Liver (tissue), 3 donors: Measurements from ENCODE around the gene ABCB6.
A peak's percentile ranks its signal among the peaks of the same experiment; 100 is the strongest.

Experiments used
- CTCF ChIP-seq: fragments of 150-350 bp; IDR thresholded peaks from 2 replicates; pipeline ENCODE4 v1.5.1; 2017; ENCODE audit warnings: improper control_type of control experiment, low read depth, low read length; ENCODE audit not compliant: missing input control
- GABPA ChIP-seq, 2 donors: IDR thresholded peaks in 1 of 2; conservative IDR thresholded peaks in 1 of 2; 2 replicates each; pipeline ENCODE4 v1.6.1; 2016; ENCODE audit warnings: antibody characterized with exemption in 2 of 2, mild to moderate bottlenecking in 1 of 2, moderate library complexity in 1 of 2
- JUND ChIP-seq, 2 donors: IDR thresholded peaks; 2 replicates each; pipeline ENCODE4 v1.6.1; 2016; ENCODE audit warnings: antibody characterized with exemption in 2 of 2
- TAF1 ChIP-seq: conservative IDR thresholded peaks from 2 replicates; pipeline ENCODE4 v1.6.1; 2016; ENCODE audit warnings: antibody characterized with exemption, mild to moderate bottlenecking
- ZBTB33 ChIP-seq: IDR thresholded peaks from 2 replicates; pipeline ENCODE4 v1.6.1; 2016; ENCODE audit warnings: antibody characterized with exemption
- TF ChIP-seq, protein P1 (sequence below): IDR thresholded peaks from 2 replicates; pipeline ENCODE4 v1.6.1; 2016; ENCODE audit warnings: antibody characterized with exemption, mild to moderate bottlenecking
- donor health status: healthy.
- donor health status: healthy.

GRCh38 chr2:219245148-219245898 lies 26.6 kb upstream of the ABCB6 start, which contains the start of the genes GLB1L and STK16:
- TF ChIP-seq CTCF (no peak), TAF1 (no peak), GABPA (IDR thresholded peaks at IDR 0.05 in 1 of 2, conservative IDR thresholded peaks at IDR 0.05 in 1 of 2) (peak; percentile 75 to 94), ZBTB33 (peak; percentile 63), JUND (IDR thresholded peaks at IDR 0.05) (no peak)
- TF ChIP-seq, protein P1, sequence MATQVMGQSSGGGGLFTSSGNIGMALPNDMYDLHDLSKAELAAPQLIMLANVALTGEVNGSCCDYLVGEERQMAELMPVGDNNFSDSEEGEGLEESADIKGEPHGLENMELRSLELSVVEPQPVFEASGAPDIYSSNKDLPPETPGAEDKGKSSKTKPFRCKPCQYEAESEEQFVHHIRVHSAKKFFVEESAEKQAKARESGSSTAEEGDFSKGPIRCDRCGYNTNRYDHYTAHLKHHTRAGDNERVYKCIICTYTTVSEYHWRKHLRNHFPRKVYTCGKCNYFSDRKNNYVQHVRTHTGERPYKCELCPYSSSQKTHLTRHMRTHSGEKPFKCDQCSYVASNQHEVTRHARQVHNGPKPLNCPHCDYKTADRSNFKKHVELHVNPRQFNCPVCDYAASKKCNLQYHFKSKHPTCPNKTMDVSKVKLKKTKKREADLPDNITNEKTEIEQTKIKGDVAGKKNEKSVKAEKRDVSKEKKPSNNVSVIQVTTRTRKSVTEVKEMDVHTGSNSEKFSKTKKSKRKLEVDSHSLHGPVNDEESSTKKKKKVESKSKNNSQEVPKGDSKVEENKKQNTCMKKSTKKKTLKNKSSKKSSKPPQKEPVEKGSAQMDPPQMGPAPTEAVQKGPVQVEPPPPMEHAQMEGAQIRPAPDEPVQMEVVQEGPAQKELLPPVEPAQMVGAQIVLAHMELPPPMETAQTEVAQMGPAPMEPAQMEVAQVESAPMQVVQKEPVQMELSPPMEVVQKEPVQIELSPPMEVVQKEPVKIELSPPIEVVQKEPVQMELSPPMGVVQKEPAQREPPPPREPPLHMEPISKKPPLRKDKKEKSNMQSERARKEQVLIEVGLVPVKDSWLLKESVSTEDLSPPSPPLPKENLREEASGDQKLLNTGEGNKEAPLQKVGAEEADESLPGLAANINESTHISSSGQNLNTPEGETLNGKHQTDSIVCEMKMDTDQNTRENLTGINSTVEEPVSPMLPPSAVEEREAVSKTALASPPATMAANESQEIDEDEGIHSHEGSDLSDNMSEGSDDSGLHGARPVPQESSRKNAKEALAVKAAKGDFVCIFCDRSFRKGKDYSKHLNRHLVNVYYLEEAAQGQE: peak; percentile 62
